ENCODE measurements around the gene COG5.

DNA sequence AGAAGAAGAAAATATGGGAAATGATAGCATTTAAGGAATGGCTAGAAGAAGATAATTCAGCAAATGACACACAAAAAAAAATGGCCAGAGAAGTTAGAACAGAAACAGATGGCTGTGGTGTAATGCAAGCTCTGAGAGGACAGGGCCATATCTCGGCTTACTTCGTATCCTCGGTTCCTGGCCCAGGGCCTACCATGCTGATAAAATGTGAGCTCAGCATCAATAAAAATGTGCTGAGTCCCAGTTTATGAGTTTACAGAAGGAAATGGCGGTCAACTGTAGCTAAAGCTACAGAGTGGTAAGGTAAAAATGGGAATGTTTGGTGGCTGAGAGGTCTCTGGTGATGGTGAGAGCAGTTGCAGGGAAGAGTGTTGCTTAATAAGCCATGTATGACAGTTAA is 354.2 kb downstream of the COG5 start:
- TF ChIP-seq CTCF (conservative IDR thresholded peaks at IDR 0.05; ENCODE audit: low read length): no peak
- no peak for TF ChIP-seq EZH2phosphoT487 (IDR thresholded peaks at IDR 0.05; ENCODE audit: borderline replicate concordance, low read depth, low read length)

Data from OCI-LY7 (cell line).